DND-41 (cell line): ENCODE measurements around the gene RBM20.

ENCODE experiments used
- ATAC-seq: fragments of 200-7000 bp; cut with Tn5 transposase; 3 replicates; pipeline ENCODE4 v1.9.1; 2021; ENCODE audit warnings: low read depth; ENCODE audit not compliant: insufficient read depth
- DNase-seq: peaks from one replicate; pipeline ENCODE4 v3.0.0-alpha.2; 2020
- H2AFZ ChIP-seq: 2 replicates; pipeline ENCODE4 v1.6.0; 2012; ENCODE audit warnings: low read depth, low read length
- H3K27ac ChIP-seq: 2 replicates; pipeline ENCODE4 v1.5.1; 2012; ENCODE audit warnings: low read length, inconsistent platforms
- H3K27me3 ChIP-seq: fragments of 200-600 bp; sonication (generic); 2 replicates; pipeline ENCODE4 v1.6.0; 2012; ENCODE audit warnings: low read length, mild to moderate bottlenecking, inconsistent platforms; ENCODE audit not compliant: insufficient read depth, poor library complexity
- H3K36me3 ChIP-seq: 2 replicates; pipeline ENCODE4 v1.5.1; 2012; ENCODE audit warnings: low read length, inconsistent platforms; ENCODE audit not compliant: insufficient read depth
- H3K4me1 ChIP-seq: 2 replicates; pipeline ENCODE4 v1.5.1; 2012; ENCODE audit warnings: mild to moderate bottlenecking, low read length; ENCODE audit not compliant: insufficient read depth
- H3K4me2 ChIP-seq: 2 replicates; pipeline ENCODE4 v1.6.0; 2012; ENCODE audit warnings: mild to moderate bottlenecking, moderate library complexity, low read length, inconsistent platforms; ENCODE audit not compliant: insufficient read depth
- H3K4me3 ChIP-seq, 2 experiments: fragments of 200-600 bp in 1 of 2; shearing (Covaris generic) in 1 of 2; 2 replicates each; pipeline ENCODE4 v1.5.1; 2012 to 2016; ENCODE audit warnings: inconsistent platforms in 2 of 2, low read length in 2 of 2, mild to moderate bottlenecking in 2 of 2, low read depth in 1 of 2, moderate library complexity in 1 of 2
- H3K79me2 ChIP-seq: 2 replicates; pipeline ENCODE4 v1.6.0; 2012; ENCODE audit warnings: low read length, inconsistent platforms; ENCODE audit not compliant: insufficient read depth
- H3K9ac ChIP-seq: 2 replicates; pipeline ENCODE4 v1.6.0; 2012; ENCODE audit warnings: low read depth, mild to moderate bottlenecking, inconsistent platforms, low read length, moderate library complexity
- H3K9me3 ChIP-seq: 2 replicates; pipeline ENCODE4 v1.5.1; 2012; ENCODE audit warnings: low read length, moderate library complexity, mild to moderate bottlenecking, inconsistent platforms; ENCODE audit not compliant: insufficient read depth, severe bottlenecking
- H4K20me1 ChIP-seq: 2 replicates; pipeline ENCODE4 v1.6.0; 2012; ENCODE audit warnings: low read length; ENCODE audit not compliant: insufficient read depth
- EZH2 ChIP-seq: IDR thresholded peaks from 3 replicates; pipeline ENCODE4 v1.6.1; 2012; ENCODE audit warnings: borderline replicate concordance, low read depth, mild to moderate bottlenecking, moderate library complexity, low read length, inconsistent platforms; ENCODE audit not compliant: severe bottlenecking
- TF ChIP-seq, protein P1 (sequence below): IDR thresholded peaks from 2 replicates; pipeline ENCODE4 v1.5.1; 2012; ENCODE audit warnings: borderline replicate concordance, low read length, moderate library complexity, mild to moderate bottlenecking; ENCODE audit not compliant: poor library complexity, severe bottlenecking; ENCODE audit errors: extremely low read depth

Gene RBM20

DNA sequence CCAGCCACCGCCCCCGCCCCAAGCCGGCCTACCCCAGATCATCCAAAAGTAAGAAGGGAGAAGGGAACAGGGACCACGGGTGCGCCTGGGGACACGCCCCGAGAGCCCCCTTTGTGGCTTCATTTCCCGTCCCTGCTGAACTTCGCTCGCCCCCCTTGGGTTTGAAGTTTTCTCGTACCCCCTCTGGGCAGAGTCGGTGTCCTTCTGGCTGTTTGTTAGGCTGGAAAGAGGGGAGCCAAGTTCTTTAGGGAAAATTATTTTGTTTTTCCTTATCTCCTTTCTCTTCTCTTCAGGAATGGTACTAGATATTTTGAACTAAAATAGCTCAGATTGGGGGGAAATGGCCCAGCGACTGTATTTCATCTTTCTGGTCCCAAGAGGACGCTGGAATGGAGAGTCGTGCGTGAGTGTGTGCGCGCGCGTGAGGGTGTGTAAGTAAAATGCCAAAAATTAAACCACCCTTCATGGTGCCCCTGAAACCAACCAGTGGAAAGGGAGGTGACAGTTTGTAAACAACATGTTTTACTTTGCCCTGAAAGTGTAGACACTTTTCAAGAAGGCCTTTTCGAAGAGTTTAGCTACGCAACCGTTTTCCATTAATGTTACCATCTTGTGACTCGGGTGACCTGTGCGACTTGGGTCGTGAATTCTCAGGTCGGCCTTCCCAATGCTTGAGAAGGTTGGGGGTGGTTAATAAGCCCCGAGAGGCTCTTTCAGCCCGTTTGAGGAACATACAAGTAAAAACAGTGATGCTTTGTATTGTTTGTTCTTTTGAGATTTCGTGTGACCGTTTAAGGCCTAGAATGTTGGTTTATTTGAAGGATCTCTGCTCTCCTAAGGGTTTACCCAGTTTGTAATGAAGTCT is 694 bp downstream of the RBM20 start:
- Histone ChIP-seq H3K36me3 (no peaks in the 10 kb centered on the region), H3K27ac (no peak overlapping the region), H3K4me1 (no peaks in the 10 kb centered on the region), H3K4me3 (no peak overlapping the region), H3K4me2 (no peak overlapping the region), H3K79me2 (no peaks in the 10 kb centered on the region), H3K9me3 (no peaks in the 10 kb centered on the region), H4K20me1 (no peaks in the 10 kb centered on the region), H2AFZ (no peak overlapping the region), H3K27me3 (peaks cover 3% of the 10 kb centered on the region), H3K9ac (no peak overlapping the region)
- ATAC-seq (no peak), DNase-seq (no peak)
- no peak for TF ChIP-seq EZH2
- TF ChIP-seq, protein P1, sequence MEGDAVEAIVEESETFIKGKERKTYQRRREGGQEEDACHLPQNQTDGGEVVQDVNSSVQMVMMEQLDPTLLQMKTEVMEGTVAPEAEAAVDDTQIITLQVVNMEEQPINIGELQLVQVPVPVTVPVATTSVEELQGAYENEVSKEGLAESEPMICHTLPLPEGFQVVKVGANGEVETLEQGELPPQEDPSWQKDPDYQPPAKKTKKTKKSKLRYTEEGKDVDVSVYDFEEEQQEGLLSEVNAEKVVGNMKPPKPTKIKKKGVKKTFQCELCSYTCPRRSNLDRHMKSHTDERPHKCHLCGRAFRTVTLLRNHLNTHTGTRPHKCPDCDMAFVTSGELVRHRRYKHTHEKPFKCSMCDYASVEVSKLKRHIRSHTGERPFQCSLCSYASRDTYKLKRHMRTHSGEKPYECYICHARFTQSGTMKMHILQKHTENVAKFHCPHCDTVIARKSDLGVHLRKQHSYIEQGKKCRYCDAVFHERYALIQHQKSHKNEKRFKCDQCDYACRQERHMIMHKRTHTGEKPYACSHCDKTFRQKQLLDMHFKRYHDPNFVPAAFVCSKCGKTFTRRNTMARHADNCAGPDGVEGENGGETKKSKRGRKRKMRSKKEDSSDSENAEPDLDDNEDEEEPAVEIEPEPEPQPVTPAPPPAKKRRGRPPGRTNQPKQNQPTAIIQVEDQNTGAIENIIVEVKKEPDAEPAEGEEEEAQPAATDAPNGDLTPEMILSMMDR: no peak

DNA sequence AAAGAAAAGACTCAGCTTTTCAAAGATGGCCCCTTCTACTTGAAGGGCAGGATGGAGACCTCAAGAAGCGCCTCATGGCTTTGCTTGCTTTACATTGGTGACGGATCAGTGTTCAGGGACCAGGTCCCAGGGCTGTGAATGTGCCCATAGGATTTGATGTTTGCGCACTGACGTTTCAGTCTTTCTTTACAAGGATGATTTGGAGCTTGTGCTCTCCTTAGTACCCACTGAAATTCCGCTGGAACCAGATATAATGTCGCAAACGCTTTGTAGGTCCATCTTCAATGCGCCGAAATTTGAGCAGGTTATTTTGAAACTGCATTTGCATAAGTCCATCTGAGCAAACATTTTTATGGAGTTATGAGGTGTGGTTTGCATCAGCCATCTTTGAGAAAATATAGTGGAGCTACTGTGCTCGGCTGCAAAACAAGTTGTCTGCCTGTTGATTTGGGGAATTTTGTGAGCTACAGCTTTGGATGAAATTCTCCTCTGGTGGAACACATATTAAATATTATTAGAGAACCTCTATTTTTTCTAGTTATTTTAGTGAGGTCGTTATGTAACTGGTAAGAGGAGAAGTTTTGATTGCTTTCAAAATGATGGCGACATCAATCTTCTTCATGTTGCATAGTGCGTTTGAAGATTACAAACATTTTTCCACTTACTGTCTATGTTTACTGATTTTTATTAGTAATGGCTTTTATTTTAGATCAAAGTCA is 2.4 kb downstream of the RBM20 start:
- Histone ChIP-seq H3K4me1 (no peaks in the 10 kb centered on the region), H3K9me3 (no peaks in the 10 kb centered on the region), H3K27ac (no peak overlapping the region), H3K27me3 (peaks cover 10% of the 10 kb centered on the region), H3K4me3 (no peak overlapping the region), H4K20me1 (no peaks in the 10 kb centered on the region), H3K79me2 (no peaks in the 10 kb centered on the region), H3K9ac (no peak overlapping the region), H3K4me2 (no peak overlapping the region), H2AFZ (no peak overlapping the region), H3K36me3 (no peaks in the 10 kb centered on the region)
- ATAC-seq (no peak), DNase-seq (no peak)
- TF ChIP-seq, protein P1: no peak
- no peak for TF ChIP-seq EZH2

DNA sequence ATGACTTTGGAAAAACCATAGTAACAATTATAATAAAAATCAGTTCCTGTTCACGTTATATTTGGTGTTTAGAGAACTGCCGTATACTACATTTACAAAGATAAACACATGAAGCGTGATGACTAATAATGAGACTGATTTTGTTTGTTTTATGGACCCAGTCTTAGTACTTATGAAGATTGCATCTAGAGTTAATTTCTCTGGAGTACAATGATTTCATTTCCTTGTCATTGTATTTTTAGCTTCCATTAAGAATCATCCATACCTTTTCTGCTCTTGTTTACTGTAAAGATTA is 2.9 kb downstream of the RBM20 start:
- TF ChIP-seq EZH2: no peak
- TF ChIP-seq, protein P1: no peak
- no peaks in the 10 kb centered on the region for H4K20me1 ChIP-seq
- H3K4me1 ChIP-seq: no peaks in the 10 kb centered on the region
- DNase-seq (no peak), ATAC-seq (no peak)
- H3K9ac ChIP-seq: no peak overlapping the region
- no peak overlapping the region for H2AFZ ChIP-seq
- no peaks in the 10 kb centered on the region for H3K9me3 ChIP-seq
- H3K36me3 ChIP-seq: no peaks in the 10 kb centered on the region
- no peak overlapping the region for H3K4me2 ChIP-seq
- no peak overlapping the region for H3K4me3 ChIP-seq
- no peaks in the 10 kb centered on the region for H3K79me2 ChIP-seq
- H3K27me3 ChIP-seq: peaks cover 10% of the 10 kb centered on the region
- H3K27ac ChIP-seq: no peak overlapping the region
